Transverse colon (tissue), 4 donors: ENCODE measurements around the gene RGPD4. TPM values are rescaled to one million over a fixed set of nuclear protein-coding genes. Genes with fewer than 3 reads are reported as not detected.

Experiments used
- DNase-seq: peaks from one replicate; pipeline ENCODE4 v3.0.0-alpha.2; 2019
- H3K27ac ChIP-seq, 4 donors: fragments of 200-600 bp; sonication (generic); 2 replicates each; pipeline ENCODE4 v1.5.1; 2016 to 2018; ENCODE audit warnings: inconsistent platforms in 4 of 4
- H3K27me3 ChIP-seq: fragments of 200-600 bp; sonication (generic); 2 replicates; pipeline ENCODE4 v1.5.1; 2017; ENCODE audit warnings: inconsistent platforms
- H3K36me3 ChIP-seq, 4 donors: fragments of 200-600 bp; sonication (generic); 2 replicates each; pipeline ENCODE4 v1.5.1; 2017 to 2019; ENCODE audit warnings: inconsistent platforms in 4 of 4
- H3K4me1 ChIP-seq, 4 donors: fragments of 200-600 bp; sonication (generic); 2 replicates each; pipeline ENCODE4 v1.5.1; 2017 to 2020; ENCODE audit warnings: inconsistent platforms in 4 of 4
- H3K4me3 ChIP-seq, 4 donors: fragments of 200-600 bp; sonication (generic); 1 replicate in 1 of 4; 2 replicates in 3 of 4; pipeline versions ENCODE4 v1.5.1 to v1.6.1; 2017 to 2019; ENCODE audit warnings: inconsistent platforms in 4 of 4
- H3K9me3 ChIP-seq, 2 donors: fragments of 200-600 bp; sonication (generic); 2 replicates each; pipeline ENCODE4 v1.5.1; 2017 to 2019; ENCODE audit warnings: inconsistent platforms in 2 of 2
- EP300 ChIP-seq: sonication (generic); formaldehyde crosslinking; IDR thresholded peaks from one replicate; pipeline ENCODE4 v1.6.1; 2017; ENCODE audit warnings: antibody characterized with exemption, low read depth
- POLR2A ChIP-seq: fragments of 450-650 bp; IDR thresholded peaks from one replicate; pipeline ENCODE4 v1.6.1; 2016; ENCODE audit warnings: antibody characterized with exemption, mild to moderate bottlenecking, moderate library complexity
- POLR2AphosphoS5 ChIP-seq, 3 donors: sonication (generic); formaldehyde crosslinking; IDR thresholded peaks; one replicate each; pipeline ENCODE4 v1.6.1; 2016; ENCODE audit warnings: antibody characterized with exemption in 3 of 3
- WGBS, 2 donors: methylation state at CpG; one replicate each; pipeline ENCODE4 v1.1.5; 2018; ENCODE audit warnings: low coverage in 1 of 2; 5-methylcytosine and 5-hydroxymethylcytosine counted together
- in situ Hi-C, 4 donors: fragments of 200-750 bp; cut with MboI; loops; one replicate each; pipeline versions ENCODE4 v1.15.0 to v1.15.1; 2017; ENCODE audit warnings: low sequenced_read_pairs in 3 of 4, low pct_ligation_motif_present in 1 of 4, low pct_unique_long_range_greater_than_20kb in 1 of 4
- intact Hi-C: fragments of 100-400 bp; cut with DNase I; formaldehyde crosslinking; loops from one replicate; pipeline ENCODE4 v1.15.1; 2023; ENCODE audit warnings: low total_unique reads
- total RNA-seq, 4 donors: library from RNA; depleted of rRNA; stranded (reverse); fragments of >200 nt; gene quantifications; one replicate each; pipeline ENCODE4 v1.1.0, GENCODE V29; 2016
- TF ChIP-seq, protein P1 (sequence below), 5 experiments: fragments of 200-600 bp in 3 of 5; fragments of 450-650 bp in 2 of 5; sonication (generic) in 3 of 5; IDR thresholded peaks; 1 replicate in 2 of 5; 2 replicates in 3 of 5; pipeline ENCODE4 v1.5.1; 2016 to 2017; ENCODE audit warnings: antibody characterized with exemption in 5 of 5, inconsistent platforms in 3 of 5, mild to moderate bottlenecking in 2 of 5, moderate library complexity in 1 of 5

RGPD4 gene
- total RNA-seq, 4 donors from 2014 or later = not detected

DNA sequence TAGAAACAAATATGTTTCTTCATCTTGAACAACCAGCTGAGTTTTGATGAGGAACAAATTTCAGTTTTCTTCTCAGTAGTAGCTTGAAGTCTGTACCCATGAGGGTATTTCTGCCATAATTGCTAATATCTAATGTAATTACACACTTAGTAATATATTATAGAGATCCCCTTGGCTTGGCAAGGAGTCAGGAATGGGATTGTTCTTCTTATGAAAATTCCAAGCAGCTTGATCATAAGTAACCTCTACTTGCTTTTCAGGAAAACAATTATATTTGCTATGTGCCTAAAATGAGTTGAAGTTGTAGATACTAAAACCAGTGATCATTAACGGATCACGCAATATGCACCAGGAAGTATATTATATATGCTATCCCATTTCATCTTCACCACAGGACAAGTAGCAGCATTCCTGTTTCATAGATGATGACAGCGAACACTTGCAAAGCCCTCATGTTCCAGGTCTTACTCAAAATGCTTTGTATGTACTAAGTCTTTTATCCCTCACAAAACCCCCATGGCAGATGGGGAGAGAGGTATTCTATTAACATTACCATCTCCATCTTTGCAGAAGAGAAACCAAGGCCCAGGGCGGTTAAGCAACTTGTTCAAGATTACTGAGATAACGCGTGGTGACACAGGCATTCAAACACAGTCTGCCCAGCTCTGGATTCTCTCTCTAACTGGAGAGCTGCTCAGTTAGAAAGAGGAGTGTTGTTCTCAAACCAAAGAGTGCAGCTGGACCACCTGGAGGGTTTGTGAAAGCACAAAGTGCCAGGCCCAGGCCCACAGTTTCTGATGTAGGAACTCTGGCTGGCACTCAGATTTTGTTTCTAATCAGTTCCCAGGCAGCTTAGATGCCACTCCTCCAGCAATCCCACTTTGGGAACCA lies 21.8 kb upstream of the RGPD4 start:
- H3K4me3 ChIP-seq = no peak overlapping the region
- no peaks in the 10 kb centered on the region for H3K4me1 ChIP-seq
- no peak overlapping the region for H3K27ac ChIP-seq
- H3K9me3 ChIP-seq = no peaks in the 10 kb centered on the region
- in situ Hi-C loops (loop anchor here in 1 of 4 donors (25.0 kb wide), 1 partner anchor 132 kb away; no protein-coding TSS in a partner anchor), intact Hi-C loops (no loop called here)
- WGBS, 2 donors = 90 to 93% methylated on average over 3 to 6 of the region's 6 CpGs
- TF ChIP-seq POLR2AphosphoS5 (IDR thresholded peaks at IDR 0.05) (no peak), EP300 (no peak), POLR2A (no peak)
- TF ChIP-seq, protein P1, sequence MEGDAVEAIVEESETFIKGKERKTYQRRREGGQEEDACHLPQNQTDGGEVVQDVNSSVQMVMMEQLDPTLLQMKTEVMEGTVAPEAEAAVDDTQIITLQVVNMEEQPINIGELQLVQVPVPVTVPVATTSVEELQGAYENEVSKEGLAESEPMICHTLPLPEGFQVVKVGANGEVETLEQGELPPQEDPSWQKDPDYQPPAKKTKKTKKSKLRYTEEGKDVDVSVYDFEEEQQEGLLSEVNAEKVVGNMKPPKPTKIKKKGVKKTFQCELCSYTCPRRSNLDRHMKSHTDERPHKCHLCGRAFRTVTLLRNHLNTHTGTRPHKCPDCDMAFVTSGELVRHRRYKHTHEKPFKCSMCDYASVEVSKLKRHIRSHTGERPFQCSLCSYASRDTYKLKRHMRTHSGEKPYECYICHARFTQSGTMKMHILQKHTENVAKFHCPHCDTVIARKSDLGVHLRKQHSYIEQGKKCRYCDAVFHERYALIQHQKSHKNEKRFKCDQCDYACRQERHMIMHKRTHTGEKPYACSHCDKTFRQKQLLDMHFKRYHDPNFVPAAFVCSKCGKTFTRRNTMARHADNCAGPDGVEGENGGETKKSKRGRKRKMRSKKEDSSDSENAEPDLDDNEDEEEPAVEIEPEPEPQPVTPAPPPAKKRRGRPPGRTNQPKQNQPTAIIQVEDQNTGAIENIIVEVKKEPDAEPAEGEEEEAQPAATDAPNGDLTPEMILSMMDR (IDR thresholded peaks at IDR 0.05) = no peak
- DNase-seq = no peak
- H3K36me3 ChIP-seq = no peaks in the 10 kb centered on the region
- H3K27me3 ChIP-seq = no peaks in the 10 kb centered on the region

DNA sequence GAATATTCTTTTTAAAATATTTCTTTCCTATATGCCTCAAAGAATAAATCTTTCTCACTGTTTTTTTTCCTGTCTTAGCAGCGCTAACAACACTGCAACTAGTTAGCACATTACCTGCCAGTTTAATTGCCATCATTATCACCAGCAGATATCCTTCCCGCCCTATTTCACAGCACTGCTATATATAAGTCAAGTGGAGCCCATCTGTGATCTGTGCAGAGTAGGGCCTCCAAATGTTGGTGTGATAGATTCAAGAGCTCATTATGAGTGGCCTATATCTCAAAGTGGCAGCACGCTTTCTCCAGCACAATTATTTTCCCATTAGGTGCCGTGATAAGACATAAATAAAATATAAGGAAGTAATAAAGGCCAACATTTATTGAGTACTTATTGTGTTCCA lies 19.8 kb upstream of the RGPD4 start:
- Histone ChIP-seq H3K4me3 (no peak overlapping the region), H3K27me3 (no peaks in the 10 kb centered on the region), H3K9me3 (no peaks in the 10 kb centered on the region), H3K27ac (no peak overlapping the region), H3K4me1 (no peaks in the 10 kb centered on the region), H3K36me3 (no peaks in the 10 kb centered on the region)
- WGBS, 2 donors = 84 to 85% methylated on average over 4 of the region's 4 CpGs
- TF ChIP-seq, protein P1 (IDR thresholded peaks at IDR 0.05) = no peak
- DNase-seq = no peak
- intact Hi-C loops = no loop called here
- in situ Hi-C loops = loop anchor here in 1 of 4 donors (25.0 kb wide), 1 partner anchor 130 kb away; no protein-coding TSS in a partner anchor

DNA sequence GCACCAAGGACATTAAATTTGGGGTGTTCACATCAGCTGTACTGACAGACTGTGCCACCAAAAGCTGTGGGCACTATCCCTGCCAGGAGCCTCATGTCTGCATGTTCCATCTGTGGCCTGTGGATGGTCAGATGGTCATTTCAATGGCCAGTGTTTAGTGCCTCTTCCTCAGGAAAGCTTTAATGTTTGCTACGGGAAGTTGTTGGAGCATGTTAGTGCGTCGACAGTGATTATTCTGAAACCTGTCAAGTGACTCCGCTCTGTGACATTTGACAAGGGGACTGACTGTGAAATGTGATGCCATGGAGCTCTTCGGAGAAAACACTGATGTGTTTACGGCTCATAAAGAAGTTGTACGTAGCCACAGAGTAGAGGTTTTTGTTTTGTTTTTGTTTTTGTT lies 18.7 kb upstream of the RGPD4 start:
- no peaks in the 10 kb centered on the region for H3K27me3 ChIP-seq
- in situ Hi-C loops = loop anchor here in 1 of 4 donors (25.0 kb wide), 1 partner anchor 129 kb away; no protein-coding TSS in a partner anchor
- no peaks in the 10 kb centered on the region for H3K36me3 ChIP-seq
- no peak overlapping the region for H3K4me3 ChIP-seq
- no peak for DNase-seq
- WGBS, 2 donors = 92 to 93% methylated on average over 6 to 7 of the region's 7 CpGs
- TF ChIP-seq EP300 = no peak
- no peak for TF ChIP-seq POLR2AphosphoS5 (IDR thresholded peaks at IDR 0.05)
- TF ChIP-seq, protein P1 (IDR thresholded peaks at IDR 0.05) = no peak
- no peak for TF ChIP-seq POLR2A
- no peak overlapping the region for H3K27ac ChIP-seq
- no peaks in the 10 kb centered on the region for H3K9me3 ChIP-seq
- no peaks in the 10 kb centered on the region for H3K4me1 ChIP-seq
- intact Hi-C loops = no loop called here

DNA sequence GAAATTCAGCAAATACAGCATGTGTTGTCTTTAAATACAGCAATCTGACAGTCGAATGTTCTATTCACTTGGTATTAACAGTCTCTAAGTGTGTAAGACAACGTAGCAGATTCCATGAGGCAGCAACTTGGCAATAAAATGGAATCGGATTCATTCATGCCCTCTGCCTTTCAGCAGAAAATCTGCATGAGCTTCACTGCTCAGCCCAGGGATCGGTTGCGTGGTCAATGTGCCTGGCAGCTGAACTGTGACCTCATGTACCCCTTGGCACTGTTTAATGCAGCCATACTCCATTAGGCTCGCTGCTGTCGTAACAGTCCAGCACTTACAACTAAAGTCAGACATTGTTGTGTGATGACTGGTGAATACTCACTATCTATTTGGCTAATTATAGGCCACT lies 17.7 kb upstream of the RGPD4 start:
- no peak overlapping the region for H3K4me3 ChIP-seq
- in situ Hi-C loops = loop anchor here in 1 of 4 donors (25.0 kb wide), 1 partner anchor 128 kb away; no protein-coding TSS in a partner anchor
- no peaks in the 10 kb centered on the region for H3K36me3 ChIP-seq
- no peaks in the 10 kb centered on the region for H3K9me3 ChIP-seq
- no peak for DNase-seq
- no peaks in the 10 kb centered on the region for H3K27me3 ChIP-seq
- no peaks in the 10 kb centered on the region for H3K4me1 ChIP-seq
- 39 to 50% methylated on average over 4 to 7 of the region's 7 CpGs for WGBS, 2 donors
- no peak for TF ChIP-seq POLR2A
- no peak for TF ChIP-seq POLR2AphosphoS5 (IDR thresholded peaks at IDR 0.05)
- no peak for TF ChIP-seq EP300
- TF ChIP-seq, protein P1 (IDR thresholded peaks at IDR 0.05) = no peak
- H3K27ac ChIP-seq = no peak overlapping the region
- intact Hi-C loops = no loop called here
